Measurements from ENCODE around the gene CDK16. TPM values are rescaled to one million over a fixed set of nuclear protein-coding genes. Genes with fewer than 3 reads are reported as not detected.

The CDK16 gene
- total RNA-seq, 1 donor from 2014 or later, result 107 TPM

DNA sequence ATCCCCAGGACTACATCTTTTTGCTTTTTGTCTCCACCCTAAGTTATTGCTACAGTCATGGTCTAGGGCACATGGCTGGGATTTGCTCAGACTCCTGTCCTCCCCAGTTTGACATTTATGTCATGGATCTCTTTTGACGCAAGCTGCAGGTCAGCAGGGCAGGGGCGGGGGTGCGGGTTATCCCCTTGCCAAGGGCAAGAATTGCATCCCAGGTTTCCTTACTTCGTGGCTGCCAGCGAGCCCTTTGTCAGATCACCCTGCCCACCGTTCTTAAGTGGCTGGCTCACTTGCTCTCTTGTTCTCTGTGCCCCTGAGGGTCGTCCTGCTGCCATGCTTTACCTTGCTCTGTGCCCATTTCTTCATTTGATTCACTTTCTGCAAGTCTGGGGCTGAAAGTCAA lies 45.9 kb upstream of the CDK16 start:
- no peak for DNase-seq (ENCODE audit: low read depth)
- no peaks in the 10 kb centered on the region for H3K36me3 ChIP-seq (ENCODE audit: control insufficient read depth, insufficient read depth, low read length)

DNA sequence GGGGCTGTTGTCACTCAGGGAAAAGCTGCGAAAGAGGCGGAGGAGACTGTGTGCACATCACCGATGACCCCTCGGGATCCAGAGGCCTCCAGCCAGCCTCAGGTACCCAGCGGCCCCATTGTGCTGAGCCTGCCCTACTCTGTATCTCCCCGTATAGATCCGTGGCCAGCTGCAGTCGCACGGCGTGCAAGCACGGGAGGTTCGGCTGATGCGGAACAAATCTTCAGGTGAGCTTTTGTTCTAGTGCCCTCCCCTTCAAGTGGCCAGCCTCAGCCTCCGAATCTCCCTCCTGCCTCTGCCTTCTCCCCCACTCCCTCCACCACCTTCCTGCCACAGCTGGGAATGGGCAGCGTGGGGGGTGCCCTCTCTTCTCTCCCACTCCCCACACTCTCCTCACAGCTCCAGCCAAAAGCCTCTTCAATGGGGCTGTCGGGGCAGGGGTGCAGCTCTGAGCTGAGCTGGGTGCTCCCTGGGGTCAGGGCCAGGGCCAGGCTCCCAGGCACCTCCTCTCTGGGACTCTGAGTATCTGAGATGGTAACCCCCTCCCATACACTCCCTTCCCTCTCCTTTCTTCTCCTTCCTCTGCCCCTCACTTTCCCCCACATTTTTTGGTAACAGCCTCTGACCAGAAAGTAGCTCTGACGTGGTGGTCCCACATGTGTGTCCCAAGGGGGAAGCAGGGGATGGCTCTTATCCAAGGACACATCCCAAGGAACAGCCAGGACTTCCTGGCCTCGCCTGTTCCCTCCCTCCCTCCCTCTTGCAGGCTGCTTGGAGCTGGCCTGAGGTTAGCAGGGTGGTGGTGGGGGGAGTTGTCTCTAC lies 45.3 kb upstream of the CDK16 start:
- no peak for DNase-seq (ENCODE audit: low read depth)

More for the DNA sequence above, 45.9 kb upstream of the CDK16 start:
- TF ChIP-seq, protein P1, sequence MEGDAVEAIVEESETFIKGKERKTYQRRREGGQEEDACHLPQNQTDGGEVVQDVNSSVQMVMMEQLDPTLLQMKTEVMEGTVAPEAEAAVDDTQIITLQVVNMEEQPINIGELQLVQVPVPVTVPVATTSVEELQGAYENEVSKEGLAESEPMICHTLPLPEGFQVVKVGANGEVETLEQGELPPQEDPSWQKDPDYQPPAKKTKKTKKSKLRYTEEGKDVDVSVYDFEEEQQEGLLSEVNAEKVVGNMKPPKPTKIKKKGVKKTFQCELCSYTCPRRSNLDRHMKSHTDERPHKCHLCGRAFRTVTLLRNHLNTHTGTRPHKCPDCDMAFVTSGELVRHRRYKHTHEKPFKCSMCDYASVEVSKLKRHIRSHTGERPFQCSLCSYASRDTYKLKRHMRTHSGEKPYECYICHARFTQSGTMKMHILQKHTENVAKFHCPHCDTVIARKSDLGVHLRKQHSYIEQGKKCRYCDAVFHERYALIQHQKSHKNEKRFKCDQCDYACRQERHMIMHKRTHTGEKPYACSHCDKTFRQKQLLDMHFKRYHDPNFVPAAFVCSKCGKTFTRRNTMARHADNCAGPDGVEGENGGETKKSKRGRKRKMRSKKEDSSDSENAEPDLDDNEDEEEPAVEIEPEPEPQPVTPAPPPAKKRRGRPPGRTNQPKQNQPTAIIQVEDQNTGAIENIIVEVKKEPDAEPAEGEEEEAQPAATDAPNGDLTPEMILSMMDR (IDR thresholded peaks at IDR 0.05; ENCODE audit: insufficient read depth, low read length, poor library complexity, severe bottlenecking), result no peak
- H3K27me3 ChIP-seq (ENCODE audit: control insufficient read depth, insufficient read depth, low read length), result no peaks in the 10 kb centered on the region
- H3K4me3 ChIP-seq (ENCODE audit: low read depth, low read length), result no peak overlapping the region

DNA sequence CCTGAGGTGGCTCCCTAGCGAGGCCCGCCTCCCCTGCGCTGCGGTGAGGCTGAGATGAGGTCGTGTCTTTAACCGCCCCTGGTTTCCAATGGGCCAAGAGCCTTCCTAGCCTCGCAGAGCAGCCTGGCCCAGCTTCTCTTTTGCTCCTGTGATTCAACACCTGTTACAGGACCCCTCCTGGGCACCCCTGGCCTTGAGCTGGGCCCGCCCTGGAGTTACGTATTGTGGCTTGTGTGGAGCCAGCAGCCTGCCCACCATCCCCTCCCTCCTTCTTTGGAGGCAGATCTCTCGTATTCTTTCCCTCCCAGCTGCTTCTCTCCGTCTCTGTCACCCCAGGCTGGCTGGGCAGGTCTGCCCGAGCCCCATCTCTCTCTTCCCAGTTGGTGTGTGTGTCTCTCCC lies 44.1 kb upstream of the CDK16 start:
- no peak for DNase-seq (ENCODE audit: low read depth)
- TF ChIP-seq, protein P1 (IDR thresholded peaks at IDR 0.05; ENCODE audit: insufficient read depth, low read length, poor library complexity, severe bottlenecking), result no peak
- Histone ChIP-seq H3K4me3 (ENCODE audit: low read depth, low read length) (no peak overlapping the region), H3K36me3 (ENCODE audit: control insufficient read depth, insufficient read depth, low read length) (no peaks in the 10 kb centered on the region), H3K27me3 (ENCODE audit: control insufficient read depth, insufficient read depth, low read length) (no peaks in the 10 kb centered on the region)

More for the DNA sequence above, 45.3 kb upstream of the CDK16 start:
- H3K27me3 ChIP-seq (ENCODE audit: control insufficient read depth, insufficient read depth, low read length), result no peaks in the 10 kb centered on the region
- H3K36me3 ChIP-seq (ENCODE audit: control insufficient read depth, insufficient read depth, low read length), result no peaks in the 10 kb centered on the region
- TF ChIP-seq, protein P1 (IDR thresholded peaks at IDR 0.05; ENCODE audit: insufficient read depth, low read length, poor library complexity, severe bottlenecking), result no peak
- no peak overlapping the region for H3K4me3 ChIP-seq (ENCODE audit: low read depth, low read length)

DNA sequence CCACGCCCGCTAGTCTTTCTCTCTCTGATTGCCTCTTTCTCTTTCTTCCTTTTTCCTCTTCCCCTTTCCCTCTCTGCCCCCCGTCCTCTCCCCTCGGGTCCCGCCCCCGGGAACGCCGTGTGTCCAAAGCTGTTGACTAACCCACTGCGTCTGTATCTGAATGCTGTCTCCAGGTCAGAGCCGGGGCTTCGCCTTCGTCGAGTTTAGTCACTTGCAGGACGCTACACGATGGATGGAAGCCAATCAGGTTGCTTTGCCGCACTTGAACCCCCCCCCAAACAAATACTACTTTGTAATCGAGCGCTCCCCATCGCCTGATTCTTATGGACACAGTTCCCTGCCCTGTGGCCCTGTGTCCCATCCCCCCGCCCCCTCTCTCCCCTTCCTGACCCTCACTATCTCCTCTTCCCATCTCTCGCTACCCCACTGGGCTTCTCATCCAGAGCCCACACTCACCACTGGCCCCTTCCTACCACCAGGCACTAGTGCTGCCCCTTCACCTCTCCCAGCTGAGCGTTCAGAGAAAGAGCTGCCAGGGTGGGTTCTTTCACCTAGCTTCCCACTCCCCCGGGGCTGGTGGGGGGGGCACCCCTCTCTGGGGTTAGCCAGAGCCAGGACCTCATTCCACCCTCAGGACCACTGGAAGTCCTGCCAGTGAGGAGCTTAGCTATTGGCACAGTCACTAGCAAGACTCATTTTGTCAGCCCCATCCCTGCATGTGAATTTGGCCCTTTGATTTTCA lies 43.5 kb upstream of the CDK16 start:
- H3K27me3 ChIP-seq (ENCODE audit: control insufficient read depth, insufficient read depth, low read length), result no peaks in the 10 kb centered on the region
- no peaks in the 10 kb centered on the region for H3K36me3 ChIP-seq (ENCODE audit: control insufficient read depth, insufficient read depth, low read length)

DNA sequence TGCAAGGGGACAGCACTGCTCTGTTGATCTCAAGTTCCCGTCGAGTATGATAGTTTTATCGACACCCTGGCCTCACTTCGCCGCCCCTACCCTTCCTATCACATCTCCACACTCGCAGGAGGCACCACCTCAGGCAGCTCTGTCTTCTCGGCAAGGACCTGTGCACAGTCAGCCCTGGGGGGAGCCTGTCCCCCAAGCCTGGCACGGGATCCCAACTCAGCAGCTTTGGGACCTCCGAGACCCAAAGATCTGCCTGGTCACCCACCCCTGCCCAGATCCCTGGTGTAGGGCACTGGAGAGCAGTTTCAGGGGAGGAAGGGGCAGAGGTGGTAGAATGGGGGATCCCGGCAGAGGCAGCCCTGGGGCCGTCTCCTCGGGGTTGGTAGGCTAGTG lies 42.9 kb upstream of the CDK16 start:
- DNase-seq (ENCODE audit: low read depth), result no peak
- Histone ChIP-seq H3K36me3 (ENCODE audit: control insufficient read depth, insufficient read depth, low read length) (no peaks in the 10 kb centered on the region), H3K27me3 (ENCODE audit: control insufficient read depth, insufficient read depth, low read length) (no peaks in the 10 kb centered on the region), H3K4me3 (ENCODE audit: low read depth, low read length) (no peak overlapping the region)
- TF ChIP-seq, protein P1 (IDR thresholded peaks at IDR 0.05; ENCODE audit: insufficient read depth, low read length, poor library complexity, severe bottlenecking), result no peak

More for the DNA sequence above, 43.5 kb upstream of the CDK16 start:
- no peak for DNase-seq (ENCODE audit: low read depth)
- TF ChIP-seq, protein P1 (IDR thresholded peaks at IDR 0.05; ENCODE audit: insufficient read depth, low read length, poor library complexity, severe bottlenecking), result no peak
- H3K4me3 ChIP-seq (ENCODE audit: low read depth, low read length), result no peak overlapping the region
